H1 (cell line): ENCODE data around the gene RSPO3. TPM values are rescaled to one million over a fixed set of nuclear protein-coding genes. Genes with fewer than 3 reads are reported as not detected.

Experiments used
- SRF ChIP-seq: IDR thresholded peaks from 2 replicates; pipeline ENCODE4 v1.6.1; 2011; ENCODE audit warnings: mild to moderate bottlenecking, low read depth, low read length, moderate library complexity
- polyA plus RNA-seq, 7 experiments: library from polyadenylated mRNA; depleted of rRNA in 3 of 7; stranded (reverse) in 5 of 7; unstranded in 2 of 7; fragments of >200 nt in 5 of 7; fragments of 200-250 nt in 2 of 7; gene quantifications; 1 replicate in 5 of 7; 2 replicates in 1 of 7; 4 replicates in 1 of 7; pipeline versions ENCODE4 v1.2.1 to v1.2.3, GENCODE V29; 2011 to 2013; ENCODE audit warnings: missing spikeins in 2 of 7, mixed read lengths in 2 of 7
- total RNA-seq: library from RNA; stranded (reverse); fragmentation: NEBNext Ultra II Directional; extraction: Animal tissue kit (Norgen Biotek cat#: 25700); gene quantifications from 2 replicates; pipeline ENCODE4 v1.2.1, GENCODE V29; 2021

Gene RSPO3
- total and polyA plus RNA-seq, 2 of the 8 experiments (the other 6 are each of a cell fraction or from before 2014, with no cell fraction given), result not detected

- no peak for TF ChIP-seq SRF
- TF ChIP-seq, all 59 proteins: peak for 0
Observed at GRCh38 chr6:127111526-127111925, 6.9 kb upstream of the RSPO3 start (continued).
